Thyroid gland (tissue), 4 donors: ENCODE results near the gene DENND5A.

ENCODE experiments used
- POLR2A ChIP-seq, 2 donors: fragments of 450-650 bp; IDR thresholded peaks; one replicate each; pipeline ENCODE4 v1.6.1; 2017; ENCODE audit warnings: antibody characterized with exemption in 2 of 2, mild to moderate bottlenecking in 2 of 2, moderate library complexity in 1 of 2
- TF ChIP-seq, protein P1 (sequence below), 6 experiments: fragments of 200-600 bp in 3 of 6; fragments of 450-650 bp in 3 of 6; sonication (generic) in 3 of 6; IDR thresholded peaks; one replicate each; pipeline ENCODE4 v1.5.1; 2016 to 2019; ENCODE audit warnings: antibody characterized with exemption in 6 of 6, mild to moderate bottlenecking in 2 of 6, inconsistent platforms in 1 of 6, moderate library complexity in 1 of 6

DNA sequence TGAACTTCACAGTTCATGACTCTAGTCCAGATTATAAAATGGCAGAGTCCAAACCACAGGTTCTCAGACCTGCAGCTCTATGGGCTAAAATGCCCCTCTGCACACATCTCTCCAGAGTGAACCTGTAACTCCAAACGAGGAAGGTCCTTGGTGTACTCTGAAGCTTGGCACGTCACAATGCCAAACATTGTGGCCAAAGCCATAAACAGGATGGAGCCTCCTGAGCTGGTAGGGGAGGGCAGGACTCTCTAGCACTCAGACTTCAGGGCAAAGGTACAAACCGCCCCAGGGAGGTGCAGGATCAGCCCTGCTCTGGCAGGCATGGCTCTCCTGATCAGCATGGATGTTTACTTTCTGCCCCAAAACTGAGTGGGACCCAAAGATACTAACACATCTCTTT is 176.1 kb downstream of the DENND5A start:
- TF ChIP-seq, protein P1, sequence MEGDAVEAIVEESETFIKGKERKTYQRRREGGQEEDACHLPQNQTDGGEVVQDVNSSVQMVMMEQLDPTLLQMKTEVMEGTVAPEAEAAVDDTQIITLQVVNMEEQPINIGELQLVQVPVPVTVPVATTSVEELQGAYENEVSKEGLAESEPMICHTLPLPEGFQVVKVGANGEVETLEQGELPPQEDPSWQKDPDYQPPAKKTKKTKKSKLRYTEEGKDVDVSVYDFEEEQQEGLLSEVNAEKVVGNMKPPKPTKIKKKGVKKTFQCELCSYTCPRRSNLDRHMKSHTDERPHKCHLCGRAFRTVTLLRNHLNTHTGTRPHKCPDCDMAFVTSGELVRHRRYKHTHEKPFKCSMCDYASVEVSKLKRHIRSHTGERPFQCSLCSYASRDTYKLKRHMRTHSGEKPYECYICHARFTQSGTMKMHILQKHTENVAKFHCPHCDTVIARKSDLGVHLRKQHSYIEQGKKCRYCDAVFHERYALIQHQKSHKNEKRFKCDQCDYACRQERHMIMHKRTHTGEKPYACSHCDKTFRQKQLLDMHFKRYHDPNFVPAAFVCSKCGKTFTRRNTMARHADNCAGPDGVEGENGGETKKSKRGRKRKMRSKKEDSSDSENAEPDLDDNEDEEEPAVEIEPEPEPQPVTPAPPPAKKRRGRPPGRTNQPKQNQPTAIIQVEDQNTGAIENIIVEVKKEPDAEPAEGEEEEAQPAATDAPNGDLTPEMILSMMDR (IDR thresholded peaks at IDR 0.05), result no peak
- no peak for TF ChIP-seq POLR2A (IDR thresholded peaks at IDR 0.05)
